ENCODE results near the gene TRA2A.
A peak's percentile ranks its signal among the peaks of the same experiment; 100 is the strongest.

Gene TRA2A

DNA sequence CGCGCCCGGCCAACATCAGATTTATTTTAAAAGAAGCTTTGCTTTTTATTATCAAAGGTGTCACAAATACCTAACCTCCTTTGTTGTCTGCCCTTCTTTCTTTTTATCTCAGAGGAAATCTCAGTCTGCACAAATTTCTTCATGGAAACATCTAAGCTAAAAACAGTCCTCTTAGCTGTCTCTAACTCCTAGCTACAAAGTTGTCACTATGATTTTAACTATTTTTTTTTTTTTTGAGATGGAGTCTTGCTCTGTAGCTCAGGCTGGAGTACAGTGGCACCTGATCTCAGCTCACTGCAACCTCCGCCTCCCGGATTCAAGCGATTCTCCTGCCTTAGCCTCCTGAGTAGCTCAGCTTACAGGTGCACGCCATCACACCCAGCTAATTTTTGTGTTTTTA, 7.3 kb downstream of the TRA2A start:
- Histone ChIP-seq H3K79me2 (ENCODE audit: insufficient read depth, low read length) (peaks cover 100% of the 10 kb centered on the region), H3F3A (ENCODE audit: insufficient read depth) (peaks cover 34% of the 10 kb centered on the region; the same call in 1 of the 2 replicates), H3K27me3 (ENCODE audit: low read length) (no peaks in the 10 kb centered on the region), H3K36me3 (ENCODE audit: low read length) (peaks cover 41% of the 10 kb centered on the region), H3K27ac (ENCODE audit: low read depth, low read length) (no peak overlapping the region), H3K4me3 (ENCODE audit: insufficient read depth, low read length, poor library complexity, severe bottlenecking) (no peak overlapping the region), H3K9ac (ENCODE audit: low read length) (no peak overlapping the region), H4K20me1 (ENCODE audit: low read depth, low read length) (peaks cover 89% of the 10 kb centered on the region), H3K4me2 (ENCODE audit: low read depth, low read length, poor library complexity, severe bottlenecking) (peak overlapping the region; percentile 98), H3K9me3 (ENCODE audit: insufficient read depth, low read length) (no peaks in the 10 kb centered on the region), H2AFZ (ENCODE audit: low read depth, low read length, severe bottlenecking) (no peak overlapping the region), H3K9me2 (replicated peaks; ENCODE audit: insufficient read depth, low read length) (no peaks in the 10 kb centered on the region)
- no peak for TF ChIP-seq EZH2phosphoT487 (conservative IDR thresholded peaks at IDR 0.05; ENCODE audit: low read length)
- TF ChIP-seq, protein P1, sequence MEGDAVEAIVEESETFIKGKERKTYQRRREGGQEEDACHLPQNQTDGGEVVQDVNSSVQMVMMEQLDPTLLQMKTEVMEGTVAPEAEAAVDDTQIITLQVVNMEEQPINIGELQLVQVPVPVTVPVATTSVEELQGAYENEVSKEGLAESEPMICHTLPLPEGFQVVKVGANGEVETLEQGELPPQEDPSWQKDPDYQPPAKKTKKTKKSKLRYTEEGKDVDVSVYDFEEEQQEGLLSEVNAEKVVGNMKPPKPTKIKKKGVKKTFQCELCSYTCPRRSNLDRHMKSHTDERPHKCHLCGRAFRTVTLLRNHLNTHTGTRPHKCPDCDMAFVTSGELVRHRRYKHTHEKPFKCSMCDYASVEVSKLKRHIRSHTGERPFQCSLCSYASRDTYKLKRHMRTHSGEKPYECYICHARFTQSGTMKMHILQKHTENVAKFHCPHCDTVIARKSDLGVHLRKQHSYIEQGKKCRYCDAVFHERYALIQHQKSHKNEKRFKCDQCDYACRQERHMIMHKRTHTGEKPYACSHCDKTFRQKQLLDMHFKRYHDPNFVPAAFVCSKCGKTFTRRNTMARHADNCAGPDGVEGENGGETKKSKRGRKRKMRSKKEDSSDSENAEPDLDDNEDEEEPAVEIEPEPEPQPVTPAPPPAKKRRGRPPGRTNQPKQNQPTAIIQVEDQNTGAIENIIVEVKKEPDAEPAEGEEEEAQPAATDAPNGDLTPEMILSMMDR (IDR thresholded peaks at IDR 0.05; ENCODE audit: insufficient read depth, low read length, poor library complexity, severe bottlenecking), result no peak

DNA sequence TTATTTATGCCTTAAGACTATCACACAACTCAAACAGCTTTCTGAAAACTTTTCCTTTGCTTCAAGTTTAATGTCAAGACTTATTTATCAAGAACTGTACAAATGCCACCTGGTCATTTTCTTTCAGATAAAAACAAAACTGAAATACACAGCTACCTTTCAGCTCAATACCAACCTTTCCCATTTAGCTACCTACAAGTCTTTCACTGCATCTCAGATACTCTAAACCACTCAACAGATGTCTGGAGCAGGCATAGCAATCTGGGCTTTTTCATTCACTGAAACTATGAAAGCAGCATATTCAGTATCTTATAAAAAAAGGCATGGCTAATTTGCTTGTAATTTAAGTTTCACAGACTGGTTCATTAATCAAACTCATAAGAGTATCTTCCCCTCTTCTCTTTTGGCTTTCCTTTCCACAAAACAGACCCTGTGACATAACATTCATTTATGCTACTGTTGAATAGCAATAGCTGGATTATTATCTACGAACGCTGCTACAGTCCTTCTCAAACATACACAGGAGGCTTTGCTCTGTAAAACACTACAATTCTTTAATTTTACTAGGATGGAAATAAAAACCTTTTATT, 8.2 kb downstream of the TRA2A start:
- no peak for TF ChIP-seq EZH2phosphoT487 (conservative IDR thresholded peaks at IDR 0.05; ENCODE audit: low read length)
- TF ChIP-seq, protein P1 (IDR thresholded peaks at IDR 0.05; ENCODE audit: insufficient read depth, low read length, poor library complexity, severe bottlenecking), result no peak
- Histone ChIP-seq H3K4me3 (ENCODE audit: insufficient read depth, low read length, poor library complexity, severe bottlenecking) (no peak overlapping the region), H3K9me3 (ENCODE audit: insufficient read depth, low read length) (no peaks in the 10 kb centered on the region), H3F3A (ENCODE audit: insufficient read depth) (peaks cover 34% of the 10 kb centered on the region; the same call in 1 of the 2 replicates), H3K9me2 (replicated peaks; ENCODE audit: insufficient read depth, low read length) (no peaks in the 10 kb centered on the region), H3K79me2 (ENCODE audit: insufficient read depth, low read length) (peaks cover 100% of the 10 kb centered on the region), H3K4me2 (ENCODE audit: low read depth, low read length, poor library complexity, severe bottlenecking) (peak overlapping the region; percentile 10), H3K27ac (ENCODE audit: low read depth, low read length) (no peak overlapping the region), H3K9ac (ENCODE audit: low read length) (no peak overlapping the region), H2AFZ (ENCODE audit: low read depth, low read length, severe bottlenecking) (no peak overlapping the region), H4K20me1 (ENCODE audit: low read depth, low read length) (peaks cover 84% of the 10 kb centered on the region), H3K36me3 (ENCODE audit: low read length) (peaks cover 46% of the 10 kb centered on the region), H3K27me3 (ENCODE audit: low read length) (no peaks in the 10 kb centered on the region)

DNA sequence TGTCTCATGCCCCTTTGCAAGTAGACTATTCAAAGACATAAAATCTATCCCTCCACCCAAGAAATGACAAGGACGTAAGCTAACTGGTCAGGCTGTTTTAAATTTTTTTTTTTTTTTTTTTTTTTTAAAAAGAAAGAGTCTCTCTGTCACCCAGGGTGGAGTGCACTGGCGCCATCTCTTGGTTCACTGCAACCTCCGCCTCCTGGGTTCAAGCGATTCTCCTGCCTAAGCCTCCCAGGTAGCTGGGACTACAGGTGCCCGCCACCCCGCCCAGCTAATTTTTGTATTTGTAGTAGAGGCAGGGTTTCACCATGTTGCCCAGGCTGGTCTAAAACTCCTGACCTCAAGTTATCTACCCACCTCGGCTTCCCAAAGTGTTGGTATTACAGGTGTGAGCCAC, 11.2 kb downstream of the TRA2A start:
- H3K27ac ChIP-seq (ENCODE audit: low read depth, low read length), result no peak overlapping the region
- TF ChIP-seq, protein P1 (IDR thresholded peaks at IDR 0.05; ENCODE audit: insufficient read depth, low read length, poor library complexity, severe bottlenecking), result peak; percentile 17
- no peak for TF ChIP-seq EZH2phosphoT487 (conservative IDR thresholded peaks at IDR 0.05; ENCODE audit: low read length)
- H3K36me3 ChIP-seq (ENCODE audit: low read length), result peaks cover 58% of the 10 kb centered on the region
- no peak overlapping the region for H2AFZ ChIP-seq (ENCODE audit: low read depth, low read length, severe bottlenecking)
- H3K79me2 ChIP-seq (ENCODE audit: insufficient read depth, low read length), result peaks cover 97% of the 10 kb centered on the region
- no peaks in the 10 kb centered on the region for H3K27me3 ChIP-seq (ENCODE audit: low read length)
- no peaks in the 10 kb centered on the region for H3K9me3 ChIP-seq (ENCODE audit: insufficient read depth, low read length)
- H3K9ac ChIP-seq (ENCODE audit: low read length), result no peak overlapping the region
- peaks cover 25% of the 10 kb centered on the region; the same call in 1 of the 2 replicates for H3F3A ChIP-seq (ENCODE audit: insufficient read depth)
- H3K4me2 ChIP-seq (ENCODE audit: low read depth, low read length, poor library complexity, severe bottlenecking), result no peak overlapping the region
- H3K4me3 ChIP-seq (ENCODE audit: insufficient read depth, low read length, poor library complexity, severe bottlenecking), result no peak overlapping the region
- no peaks in the 10 kb centered on the region for H3K9me2 ChIP-seq (replicated peaks; ENCODE audit: insufficient read depth, low read length)
- peaks cover 62% of the 10 kb centered on the region for H4K20me1 ChIP-seq (ENCODE audit: low read depth, low read length)

All from SU-DHL-6 (cell line).